ENCODE results near the gene INSRR. TPM values are rescaled to one million over a fixed set of nuclear protein-coding genes. Genes with fewer than 3 reads are reported as not detected.

Gene INSRR
- total RNA-seq, 1 experiment from 2014 or later: 0.11 TPM

GRCh38 chr1:156839426-156840109 is 19.3 kb downstream of the INSRR start (continued):
- TF ChIP-seq ATF2 (CRISPR knock-in tag; IDR thresholded peaks at IDR 0.05; ENCODE audit: borderline replicate concordance, low read depth) (no peak), FOXP4 (CRISPR knock-in tag; IDR thresholded peaks at IDR 0.05) (no peak), ZNF425 (CRISPR knock-in tag; conservative IDR thresholded peaks at IDR 0.05) (no peak), E2F5 (CRISPR knock-in tag; IDR thresholded peaks at IDR 0.05) (no peak), CREB1 (CRISPR knock-in tag; IDR thresholded peaks at IDR 0.05) (no peak)
- TF ChIP-seq, protein P1, sequence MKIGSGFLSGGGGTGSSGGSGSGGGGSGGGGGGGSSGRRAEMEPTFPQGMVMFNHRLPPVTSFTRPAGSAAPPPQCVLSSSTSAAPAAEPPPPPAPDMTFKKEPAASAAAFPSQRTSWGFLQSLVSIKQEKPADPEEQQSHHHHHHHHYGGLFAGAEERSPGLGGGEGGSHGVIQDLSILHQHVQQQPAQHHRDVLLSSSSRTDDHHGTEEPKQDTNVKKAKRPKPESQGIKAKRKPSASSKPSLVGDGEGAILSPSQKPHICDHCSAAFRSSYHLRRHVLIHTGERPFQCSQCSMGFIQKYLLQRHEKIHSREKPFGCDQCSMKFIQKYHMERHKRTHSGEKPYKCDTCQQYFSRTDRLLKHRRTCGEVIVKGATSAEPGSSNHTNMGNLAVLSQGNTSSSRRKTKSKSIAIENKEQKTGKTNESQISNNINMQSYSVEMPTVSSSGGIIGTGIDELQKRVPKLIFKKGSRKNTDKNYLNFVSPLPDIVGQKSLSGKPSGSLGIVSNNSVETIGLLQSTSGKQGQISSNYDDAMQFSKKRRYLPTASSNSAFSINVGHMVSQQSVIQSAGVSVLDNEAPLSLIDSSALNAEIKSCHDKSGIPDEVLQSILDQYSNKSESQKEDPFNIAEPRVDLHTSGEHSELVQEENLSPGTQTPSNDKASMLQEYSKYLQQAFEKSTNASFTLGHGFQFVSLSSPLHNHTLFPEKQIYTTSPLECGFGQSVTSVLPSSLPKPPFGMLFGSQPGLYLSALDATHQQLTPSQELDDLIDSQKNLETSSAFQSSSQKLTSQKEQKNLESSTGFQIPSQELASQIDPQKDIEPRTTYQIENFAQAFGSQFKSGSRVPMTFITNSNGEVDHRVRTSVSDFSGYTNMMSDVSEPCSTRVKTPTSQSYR (CRISPR knock-in tag; IDR thresholded peaks at IDR 0.05): no peak

DNA sequence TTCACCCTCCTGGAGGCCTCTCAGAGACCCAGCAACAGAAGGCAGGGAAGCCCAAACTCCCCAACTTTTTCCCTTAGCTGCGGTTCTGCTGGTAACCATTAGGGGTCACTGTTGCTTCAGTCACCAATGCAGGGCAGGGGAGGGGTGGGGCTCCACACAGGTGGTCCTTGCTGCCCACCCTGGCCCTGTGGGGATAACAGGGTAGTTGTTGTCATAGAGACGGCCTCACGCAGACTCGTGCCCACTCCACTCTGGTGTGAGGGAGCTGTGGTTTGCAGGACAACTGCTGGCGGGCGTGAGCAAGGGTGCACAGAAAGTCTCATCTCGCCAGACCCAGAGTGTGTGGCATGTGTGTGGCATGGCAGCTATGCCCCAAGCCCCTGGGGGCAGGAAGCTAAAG is 19.9 kb downstream of the INSRR start:
- peaks cover 5% of the 10 kb centered on the region for H3K4me1 Mint-ChIP-seq
- ATAC-seq (peak; percentile 83), DNase-seq (ENCODE audit: low spot score) (peak; percentile 67)
- no peak overlapping the region for H3K4me3 Mint-ChIP-seq
- CTCF ChIA-PET: interaction anchor here (0.5 to 6.6 kb wide), 39 partner anchors 9 to 317 kb away, joined by 3 to 177 read pairs (median 6); partner anchors contain the start of genes CRABP2, HDGF, INSRR and LRRC71
- no peaks in the 10 kb centered on the region for H3K36me3 Mint-ChIP-seq
- H3K9me3 Mint-ChIP-seq: no peaks in the 10 kb centered on the region
- peaks cover 61% of the 10 kb centered on the region for H3K27me3 Mint-ChIP-seq (ENCODE audit: low read depth)
- POLR2A ChIA-PET: interaction anchor here (0.6 kb wide), 1 partner anchor 55 kb away, joined by 3 read pairs; no protein-coding TSS in a partner anchor
- TF ChIP-seq KAT7 (CRISPR knock-in tag; IDR thresholded peaks at IDR 0.05; ENCODE audit: borderline replicate concordance): no peak
- TF ChIP-seq CTCF (IDR thresholded peaks at IDR 0.05): peak; percentile 87
- no peak overlapping the region for H3K27ac Mint-ChIP-seq

DNA sequence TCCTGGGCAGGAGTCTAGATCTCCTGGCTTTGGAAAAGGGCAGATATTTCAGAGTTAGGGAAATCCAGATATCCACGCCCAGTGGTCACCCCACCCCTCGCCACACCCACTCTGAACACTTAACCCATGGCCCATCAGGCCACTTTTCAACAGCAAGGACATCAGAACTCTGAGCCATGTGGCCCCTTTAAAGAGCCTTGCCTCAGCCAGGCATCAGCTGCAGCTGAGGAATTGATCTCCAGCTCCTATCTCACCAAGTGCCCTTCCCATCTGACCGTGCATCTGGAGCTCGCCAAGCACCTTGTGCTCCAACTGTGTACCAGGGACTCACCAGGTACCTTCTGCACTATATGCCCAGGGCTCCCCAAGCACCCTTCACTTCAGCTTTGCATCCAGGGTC is 22.0 kb downstream of the INSRR start:
- Mint-ChIP-seq H3K27me3 (ENCODE audit: low read depth) (peaks cover 55% of the 10 kb centered on the region), H3K27ac (no peak overlapping the region), H3K4me1 (peaks cover 4% of the 10 kb centered on the region), H3K36me3 (no peaks in the 10 kb centered on the region), H3K9me3 (no peaks in the 10 kb centered on the region), H3K4me3 (no peak overlapping the region)
- ChIA-PET POLR2A (no interaction called here), CTCF (interaction anchor here (1.0 to 6.6 kb wide), 14 partner anchors 9 to 148 kb away, joined by 3 to 177 read pairs (median 18); partner anchors contain the start of genes INSRR and NTRK1)
- no peak for ATAC-seq
- DNase-seq (ENCODE audit: low spot score): no peak
- TF ChIP-seq SMAD3 (CRISPR knock-in tag; IDR thresholded peaks at IDR 0.05; ENCODE audit: borderline replicate concordance) (no peak), NFYB (CRISPR knock-in tag; conservative IDR thresholded peaks at IDR 0.05; ENCODE audit: low read depth) (no peak), ZNF121 (CRISPR knock-in tag; IDR thresholded peaks at IDR 0.05) (no peak), CREM (CRISPR knock-in tag; IDR thresholded peaks at IDR 0.05) (no peak), ZNF396 (CRISPR knock-in tag; IDR thresholded peaks at IDR 0.05; ENCODE audit: borderline replicate concordance) (no peak), NR1H2 (CRISPR knock-in tag; IDR thresholded peaks at IDR 0.05) (no peak), IRF2 (CRISPR knock-in tag; IDR thresholded peaks at IDR 0.05; ENCODE audit: borderline replicate concordance, low read depth) (no peak), ARID4B (CRISPR knock-in tag; IDR thresholded peaks at IDR 0.05; ENCODE audit: borderline replicate concordance) (no peak)
